Left cardiac atrium (tissue), 4 donors: Measurements from ENCODE around the gene CACUL1. TPM values are rescaled to one million over a fixed set of nuclear protein-coding genes. Genes with fewer than 3 reads are reported as not detected.
"Not testable (repeated sequence)": the region's sequence is repeated elsewhere in the genome, so short reads cannot be mapped to it uniquely, and the experiment has no call there.

ENCODE experiments used
- ATAC-seq, 2 donors: fragments of 200-7000 bp; cut with Tn5 transposase; one replicate each; pipeline ENCODE4 v1.9.1; 2020; ENCODE audit warnings: mild to moderate bottlenecking in 2 of 2, moderate library complexity in 2 of 2
- DNase-seq: peaks from one replicate; pipeline ENCODE4 v3.0.0-alpha.2; 2020
- intact Hi-C, 2 donors: fragments of 100-400 bp; cut with DNase I; formaldehyde crosslinking; loops; one replicate each; pipeline versions ENCODE4 v1.14.1 to v1.15.1; 2022 to 2023
- long read RNA-seq: library from polyadenylated mRNA; unstranded; transcript quantifications from one replicate; pipeline ENCODE4 v2.0.0, GENCODE V29; 2021
- total RNA-seq, 2 donors: library from RNA; stranded (reverse); fragmentation: NEBNext Ultra II Directional; extraction: Animal tissue kit (Norgen Biotek cat#: 25700); gene quantifications; one replicate each; pipeline ENCODE4 v1.2.1, GENCODE V29; 2021
- donor health status: DM: no; HTN: yes; CAD: no.
- donor health status: DM: no; HTN: yes; CAD: no; lungs with severe emphysema.
- donor health status: DM: yes; HTN: yes; CAD: no.
- donor health status: Dilated cardiomyopathy.

Gene CACUL1
- total RNA-seq, result 10 to 100 TPM; 25.1 to 26.1 TPM
- long read RNA-seq, full-length matches to known transcripts, result 15 of 16 reads
- long read RNA-seq, partial matches to known transcripts, result 0 of 16 reads
- long read RNA-seq, other reads (novel, unspliced or antisense), result 1 of 16 reads

DNA sequence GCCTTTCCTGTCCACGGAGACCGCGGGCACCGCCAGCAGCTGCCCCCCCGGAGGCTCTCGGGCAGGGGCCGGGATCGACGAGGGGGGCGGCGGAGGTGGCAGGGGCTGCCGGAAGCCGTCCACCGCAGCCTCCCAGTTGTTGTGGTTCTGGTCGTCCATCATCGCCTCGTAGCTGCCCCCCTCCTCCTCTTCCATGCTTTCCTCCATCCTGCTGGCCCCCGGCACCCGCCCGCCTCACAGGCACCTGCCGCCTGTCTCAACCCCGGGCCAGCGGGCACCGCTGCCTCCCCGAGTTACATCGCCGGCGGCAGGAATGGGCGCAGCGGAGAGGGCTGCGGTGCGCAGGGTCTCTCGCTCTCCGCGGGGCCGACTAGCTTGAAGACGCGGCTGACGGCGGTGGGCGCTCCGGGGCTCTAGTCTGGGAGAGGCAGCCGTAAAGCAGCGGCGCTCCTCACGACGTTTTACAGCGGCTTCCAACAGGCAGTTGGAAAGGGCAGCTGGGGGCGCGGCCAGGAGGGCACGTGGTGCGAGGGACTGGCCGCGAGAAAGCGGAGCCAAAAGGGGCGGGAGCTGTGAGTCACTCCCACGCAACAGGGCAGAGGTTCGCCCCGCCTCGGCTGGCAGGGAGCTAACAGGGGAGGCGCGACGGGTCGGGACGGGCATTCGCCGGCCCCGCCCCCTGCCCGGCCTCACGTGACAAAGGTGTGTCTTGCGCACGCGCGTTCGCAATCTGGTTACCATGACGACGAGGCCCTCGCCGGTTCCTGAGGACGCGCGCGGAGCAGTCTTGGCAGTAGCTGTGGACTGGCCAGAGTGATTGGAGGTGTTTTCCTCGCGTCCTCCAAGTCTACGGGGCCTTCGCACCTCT, at the start of gene CACUL1:
TSS of gene CACUL1 (minus strand) at position 415 of the 868 bp plus-strand sequence. CDS start at position 207, 208 bp downstream.
- peak; percentile 99 for ATAC-seq
- peak; percentile 100 for DNase-seq
- intact Hi-C loops, result no loop called here

DNA sequence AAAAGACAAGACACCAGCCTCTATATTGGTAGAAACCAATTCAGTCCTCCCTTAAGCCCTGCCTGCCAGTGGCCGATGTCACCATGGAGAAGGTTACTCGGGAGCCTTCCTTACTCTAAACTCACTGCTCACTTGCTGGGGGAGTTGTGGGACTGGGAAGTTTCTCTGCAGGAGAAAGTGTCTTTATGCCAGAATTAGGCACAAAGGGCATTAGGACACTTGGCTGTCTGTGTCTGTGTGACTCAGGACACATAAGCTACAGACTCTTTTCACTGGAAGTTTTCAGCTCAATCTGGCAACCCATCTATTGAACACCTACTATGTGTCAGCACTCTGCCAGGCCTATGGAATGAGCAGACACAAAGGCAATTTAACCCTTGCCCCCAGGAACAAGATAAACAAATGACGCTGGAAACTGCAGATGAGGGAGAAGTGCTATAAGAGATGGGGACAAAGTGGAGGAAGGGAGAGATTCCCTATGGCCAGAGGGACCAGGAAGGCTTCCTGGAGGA, 49.5 kb upstream of the CACUL1 start:
- intact Hi-C loops, result loop anchor here in 1 of 2 donors (5.0 kb wide), 1 partner anchor 237 kb away; no protein-coding TSS in a partner anchor
- ATAC-seq (no peak), DNase-seq (no peak)

DNA sequence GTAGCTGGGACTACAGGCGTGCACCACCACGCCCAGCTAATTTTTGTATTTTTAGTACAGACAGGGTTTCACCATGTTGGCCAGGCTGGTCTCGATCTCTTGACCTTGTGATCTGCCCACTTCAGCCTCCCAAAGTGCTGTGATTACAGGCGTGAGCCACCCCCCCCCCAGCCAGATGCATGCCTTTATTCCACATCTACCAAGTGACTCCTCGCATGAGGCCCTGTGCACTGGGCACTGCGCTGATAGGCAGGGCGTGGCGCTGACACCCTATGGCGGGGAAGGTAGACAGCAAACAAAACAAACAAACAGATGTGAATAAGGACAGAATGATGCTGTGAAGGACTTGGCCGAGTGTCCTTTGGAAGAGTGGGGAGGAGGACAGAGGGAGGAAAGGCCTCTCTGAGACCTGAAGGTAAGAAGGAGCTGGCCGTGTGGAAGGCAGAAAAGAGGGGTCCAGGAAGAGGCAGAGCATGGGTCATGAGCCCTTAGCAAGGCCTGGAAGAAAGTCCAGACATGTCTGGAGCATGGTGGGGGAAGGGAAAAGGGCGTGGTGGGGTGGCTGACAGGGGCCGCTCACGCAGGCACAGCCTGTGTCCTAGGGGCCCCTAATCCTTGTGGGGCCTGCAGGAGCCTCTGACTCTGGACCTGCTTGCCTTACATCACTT, 47.5 kb upstream of the CACUL1 start:
- intact Hi-C loops, result loop anchor here in 1 of 2 donors (5.0 kb wide), 1 partner anchor 235 kb away; no protein-coding TSS in a partner anchor
- DNase-seq, result no peak
- no peak for ATAC-seq

DNA sequence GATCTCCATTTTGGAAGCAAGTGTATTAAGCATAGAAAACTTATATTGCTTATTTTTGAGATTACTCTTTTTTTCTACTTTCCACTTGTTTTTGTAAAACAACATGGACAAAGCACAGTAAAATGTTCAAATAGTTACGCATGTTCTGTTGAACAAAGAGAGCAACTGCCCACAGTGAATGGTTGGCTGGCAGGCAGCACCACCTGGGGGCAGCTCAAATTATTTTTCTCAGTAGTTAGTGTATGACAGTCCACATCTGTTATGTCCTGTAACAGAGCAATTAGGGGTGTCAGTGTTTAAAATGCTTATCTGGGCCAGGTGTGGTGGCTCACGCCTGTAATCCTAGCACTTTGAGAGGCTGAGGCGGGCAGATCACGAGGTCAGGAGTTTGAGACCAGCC, 46.1 kb upstream of the CACUL1 start:
- intact Hi-C loops, result loop anchor here (1.0 to 5.0 kb wide), 2 partner anchors 232 to 234 kb away; no protein-coding TSS in a partner anchor
- ATAC-seq (peak; percentile 74 to 76), DNase-seq (no peak)

DNA sequence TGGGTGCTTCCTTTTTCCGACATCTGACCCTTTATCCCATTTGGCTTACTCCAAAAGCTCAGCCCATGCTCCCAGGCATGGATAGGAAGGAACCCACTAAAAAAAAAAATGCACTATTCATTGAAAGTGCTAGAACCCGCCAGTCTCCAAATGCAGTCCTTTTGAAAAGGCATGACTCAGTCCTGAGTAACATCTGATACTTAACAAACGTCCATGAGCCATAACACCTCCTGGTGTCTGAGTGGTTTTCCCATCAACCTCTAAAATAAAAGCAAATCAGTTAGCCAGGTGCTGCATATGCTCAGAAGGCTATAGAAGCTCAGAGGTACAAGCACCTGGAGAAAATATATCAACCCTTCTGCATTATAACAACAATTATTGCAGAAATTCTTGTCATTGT, 45.0 kb upstream of the CACUL1 start:
- no peak for DNase-seq
- peak in 1 of 2 donors; percentile 49 for ATAC-seq
- intact Hi-C loops, result loop anchor here in 1 of 2 donors (5.0 kb wide), 1 partner anchor 232 kb away; no protein-coding TSS in a partner anchor

DNA sequence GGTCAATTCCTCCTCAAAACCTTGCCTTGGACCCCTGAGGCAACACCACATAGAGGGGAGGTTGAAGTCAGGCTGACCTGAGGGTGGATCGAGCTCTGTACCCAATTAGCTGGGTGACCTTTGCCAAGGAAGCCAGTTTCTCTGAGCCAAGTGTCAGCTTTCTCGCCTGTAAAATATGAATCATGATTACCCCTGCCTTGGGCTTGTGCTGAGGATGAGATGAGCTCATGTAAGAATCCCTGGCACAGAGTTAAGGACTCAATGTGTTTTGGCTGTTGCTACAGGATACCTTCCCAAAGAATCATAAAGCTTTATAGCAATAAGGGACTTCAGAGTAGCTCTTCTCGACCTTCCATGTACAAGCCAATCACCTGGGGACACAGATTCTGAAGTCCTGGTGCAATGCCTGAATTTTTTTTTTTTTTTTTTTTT, 43.5 kb upstream of the CACUL1 start:
- DNase-seq, result no peak
- intact Hi-C loops, result no loop called here
- ATAC-seq, result peak; percentile 39 to 94

DNA sequence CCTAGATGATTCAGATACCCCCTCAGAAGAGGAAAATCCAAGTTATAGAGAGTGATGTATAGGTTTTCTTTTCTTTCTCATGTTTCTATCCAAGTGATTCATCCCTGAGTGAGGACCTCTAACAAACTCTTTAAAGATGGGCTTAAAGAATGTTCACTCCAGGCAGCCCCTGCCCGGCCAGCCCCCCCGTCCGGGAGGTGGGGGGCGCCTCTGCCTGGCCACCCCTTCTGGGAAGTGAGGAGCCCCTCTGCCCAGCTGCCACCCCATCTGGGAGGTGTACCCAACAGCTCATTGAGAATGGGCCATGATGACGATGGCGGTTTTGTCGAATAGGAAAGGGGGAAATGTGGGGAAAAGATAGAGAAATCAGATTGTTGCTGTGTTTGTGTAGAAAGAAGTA, 40.2 kb upstream of the CACUL1 start:
- intact Hi-C loops, ATAC-seq, DNase-seq: not testable (repeated sequence)

DNA sequence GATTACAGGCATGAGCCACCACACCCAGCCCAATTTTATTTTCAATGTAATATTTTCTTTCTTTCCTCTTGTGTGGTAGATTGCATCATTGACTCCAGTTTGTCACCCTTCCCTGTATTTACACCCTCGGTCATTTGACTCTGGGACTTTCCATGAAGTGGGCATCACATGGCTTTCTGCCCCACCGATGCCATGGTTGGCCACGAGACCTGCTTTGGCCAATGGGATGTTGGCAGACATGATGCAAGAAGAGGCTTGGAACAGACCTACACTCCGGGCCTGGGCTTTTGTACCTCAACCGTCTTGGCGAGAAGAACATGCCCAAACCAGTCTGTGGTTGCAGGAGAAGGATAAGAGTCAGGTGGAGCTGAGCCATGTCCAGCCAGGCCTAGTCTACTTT, 38.8 kb upstream of the CACUL1 start:
- ATAC-seq (no peak), DNase-seq (no peak)

DNA sequence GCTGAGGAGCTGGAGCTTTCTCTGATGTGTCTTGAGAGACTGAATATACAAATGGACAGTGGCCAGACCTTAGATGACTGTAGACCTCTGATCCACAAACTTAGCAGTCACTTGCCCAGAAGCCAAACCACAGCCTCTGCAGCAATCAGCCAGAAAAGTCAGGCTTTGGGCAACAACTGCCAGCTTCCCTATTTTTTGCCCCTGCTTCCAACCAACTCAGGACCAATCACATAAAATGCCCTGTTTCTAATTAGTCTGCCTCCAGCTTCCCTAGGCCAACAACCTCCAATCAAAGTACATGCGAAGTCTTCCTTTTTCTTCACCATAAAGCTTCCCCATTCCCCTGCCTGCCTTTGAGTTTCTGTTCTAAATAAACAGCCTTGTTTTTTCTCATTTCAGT, 37.8 kb upstream of the CACUL1 start:
- DNase-seq (no peak), ATAC-seq (peak; percentile 79 to 86)

More for the DNA sequence above, 38.8 kb upstream of the CACUL1 start:
- intact Hi-C loops, result no loop called here

DNA sequence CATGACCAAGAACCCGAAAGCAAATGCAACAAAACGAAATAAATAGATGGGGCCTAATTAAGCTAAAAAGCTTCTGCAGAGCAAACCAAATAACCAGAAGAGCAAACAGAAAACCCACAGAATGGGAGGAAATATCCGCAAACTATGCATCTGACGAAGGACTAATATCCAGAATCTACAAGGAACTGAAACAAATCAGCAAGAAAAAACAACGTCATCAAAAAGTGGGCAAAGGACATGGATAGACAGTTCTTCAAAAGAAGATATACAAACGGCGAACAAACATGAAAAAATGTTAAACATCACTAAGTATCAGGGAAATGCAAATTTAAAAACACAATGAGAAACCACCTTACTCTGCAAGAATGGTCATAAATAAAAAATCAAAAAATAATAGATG, 35.3 kb upstream of the CACUL1 start:
- DNase-seq, result no peak
- no peak for ATAC-seq
- intact Hi-C loops, result no loop called here

More for the DNA sequence above, 37.8 kb upstream of the CACUL1 start:
- intact Hi-C loops, result no loop called here

DNA sequence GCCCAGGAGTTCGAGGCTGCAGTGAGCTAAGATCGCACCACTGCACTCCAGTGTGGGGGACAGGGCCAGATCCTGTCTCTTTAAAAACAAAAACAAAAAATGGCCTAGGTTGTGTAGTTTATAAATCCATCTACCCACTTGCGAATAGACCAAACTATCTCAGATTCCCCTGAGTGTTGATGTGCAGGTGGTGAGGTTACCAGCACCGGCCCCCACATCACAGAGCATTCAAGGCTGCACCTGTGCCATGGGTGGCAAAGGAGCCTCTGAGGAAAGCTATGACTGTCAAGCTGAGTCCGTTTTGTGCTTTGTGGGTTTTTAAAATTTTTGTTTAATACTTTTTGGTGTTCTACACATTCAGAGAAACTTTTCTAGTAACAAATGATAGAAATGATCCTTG, 30.8 kb upstream of the CACUL1 start:
- ATAC-seq (no peak), DNase-seq (no peak)
- intact Hi-C loops, result no loop called here

DNA sequence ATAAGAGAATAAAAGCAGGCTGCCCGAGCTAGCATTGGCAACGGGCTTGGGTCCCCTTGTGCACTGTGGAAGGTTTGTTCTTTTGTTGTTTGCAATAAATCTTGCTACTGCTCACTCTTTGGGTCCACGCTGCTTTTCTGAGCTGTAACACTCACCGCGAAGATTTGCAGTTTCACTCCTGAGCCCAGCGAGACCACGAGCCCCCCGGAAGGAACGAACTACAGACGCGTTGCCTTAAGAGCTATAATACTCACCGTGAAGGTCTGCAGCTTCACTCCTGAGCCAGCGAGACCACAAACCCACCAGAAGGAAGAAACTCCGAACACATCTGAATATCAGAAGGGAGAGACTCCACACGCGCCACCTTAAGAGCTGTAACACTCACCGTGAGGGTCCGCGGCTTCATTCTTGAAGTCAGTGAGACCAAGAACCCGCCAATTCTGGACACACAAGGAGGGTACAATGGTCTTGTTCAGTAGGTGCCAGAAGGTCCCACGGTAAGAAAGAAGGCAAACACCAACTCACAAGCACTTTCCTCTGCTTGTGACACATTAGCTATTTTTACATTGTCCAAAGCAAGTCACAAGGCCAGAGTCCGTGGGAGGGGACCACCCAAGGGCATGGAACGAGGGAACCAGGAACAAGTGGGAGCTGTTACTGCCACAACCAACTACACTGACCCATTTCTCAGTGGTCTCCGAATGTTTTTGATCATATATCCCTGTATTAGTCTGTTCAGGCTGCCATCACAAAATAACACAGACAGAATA, 29.2 kb upstream of the CACUL1 start:
- intact Hi-C loops, result no loop called here
- no peak for DNase-seq
- no peak for ATAC-seq

DNA sequence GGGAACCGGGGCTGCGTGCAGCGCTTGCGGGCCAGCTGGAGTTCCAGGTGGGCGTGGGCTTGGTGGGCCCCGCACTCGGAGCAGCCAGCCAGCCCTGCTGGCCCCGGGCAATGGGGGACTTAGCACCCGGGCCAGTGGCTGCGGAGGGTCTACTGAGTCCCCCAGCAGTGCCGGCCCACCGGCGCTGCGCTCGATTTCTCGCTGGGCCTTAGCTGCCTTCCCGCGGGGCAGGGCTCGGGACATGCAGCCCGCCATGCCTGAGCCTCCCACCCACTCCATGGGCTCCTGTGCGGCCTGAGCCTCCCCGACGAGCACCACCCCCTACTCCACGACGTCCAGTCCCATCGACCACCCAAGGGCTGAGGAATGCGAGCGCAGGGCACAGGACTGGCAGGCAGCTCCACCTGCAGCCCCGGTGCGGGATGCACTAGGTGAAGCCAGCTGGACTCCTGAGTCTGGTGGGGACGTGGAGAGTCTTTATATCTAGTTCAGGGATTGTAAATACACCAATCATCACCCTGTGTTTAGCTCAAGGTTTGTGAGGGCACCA, 28.2 kb upstream of the CACUL1 start:
- intact Hi-C loops, ATAC-seq, DNase-seq: not testable (repeated sequence)

DNA sequence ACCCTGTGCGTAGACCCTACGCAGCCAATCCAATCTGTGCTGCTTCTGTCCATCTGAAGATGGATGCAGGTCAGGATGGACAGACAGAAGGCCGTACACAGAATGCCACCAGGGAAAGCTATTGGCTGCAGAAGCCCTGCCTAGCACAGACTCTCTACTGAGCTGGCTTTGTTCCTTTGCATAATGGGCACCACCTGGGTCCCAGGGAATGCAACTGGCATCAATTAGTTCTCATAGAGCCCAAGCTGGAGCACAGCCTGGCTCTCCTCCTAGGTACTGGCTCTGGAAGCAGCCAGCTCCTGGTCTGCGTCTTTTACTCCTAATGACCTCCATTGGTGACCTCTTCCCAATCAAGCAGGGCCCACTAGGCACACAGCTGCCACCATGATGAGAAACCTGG, 26.8 kb upstream of the CACUL1 start:
- intact Hi-C loops, result no loop called here
- DNase-seq (no peak), ATAC-seq (no peak)

DNA sequence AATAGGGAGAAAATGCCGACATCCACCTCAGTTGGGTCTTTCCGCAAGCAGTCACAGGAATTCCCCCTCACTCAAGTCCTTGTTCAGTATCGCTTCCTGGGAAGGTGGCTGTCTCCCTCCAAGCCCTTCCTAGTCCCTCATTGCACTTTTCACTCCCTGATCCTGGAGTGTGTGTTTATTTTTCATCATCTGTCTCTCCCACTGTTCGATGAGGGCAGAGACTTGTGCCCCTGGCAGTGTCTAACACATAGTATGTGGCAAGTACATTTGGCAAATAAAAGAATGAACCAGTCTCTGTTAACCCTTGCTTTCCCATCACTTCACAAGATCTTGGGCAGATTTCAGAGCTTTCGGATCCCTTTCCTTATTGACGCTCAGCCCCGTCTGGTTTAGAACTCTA, 24.0 kb upstream of the CACUL1 start:
- intact Hi-C loops, result no loop called here
- ATAC-seq (no peak), DNase-seq (no peak)

DNA sequence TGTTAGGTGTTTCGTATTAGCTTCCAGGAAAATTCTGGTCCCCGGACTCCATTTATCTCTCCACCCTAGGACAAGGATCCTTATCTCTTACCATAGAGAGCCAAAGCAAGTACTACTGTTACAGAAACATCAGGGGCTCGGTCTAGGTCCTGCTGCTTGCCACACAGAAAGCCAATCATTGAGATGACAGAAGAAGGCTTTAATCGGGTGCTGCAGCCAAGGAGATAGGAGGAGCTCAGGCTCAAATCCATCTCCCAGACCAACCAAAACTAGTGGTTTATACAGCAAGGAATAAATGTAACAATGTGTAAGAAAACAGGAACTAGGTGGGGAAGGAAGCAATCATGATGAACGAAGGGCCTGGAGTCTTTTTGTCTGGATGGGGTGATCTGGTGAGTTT, 22.2 kb upstream of the CACUL1 start:
- ATAC-seq (no peak), DNase-seq (no peak)
- intact Hi-C loops, result no loop called here

DNA sequence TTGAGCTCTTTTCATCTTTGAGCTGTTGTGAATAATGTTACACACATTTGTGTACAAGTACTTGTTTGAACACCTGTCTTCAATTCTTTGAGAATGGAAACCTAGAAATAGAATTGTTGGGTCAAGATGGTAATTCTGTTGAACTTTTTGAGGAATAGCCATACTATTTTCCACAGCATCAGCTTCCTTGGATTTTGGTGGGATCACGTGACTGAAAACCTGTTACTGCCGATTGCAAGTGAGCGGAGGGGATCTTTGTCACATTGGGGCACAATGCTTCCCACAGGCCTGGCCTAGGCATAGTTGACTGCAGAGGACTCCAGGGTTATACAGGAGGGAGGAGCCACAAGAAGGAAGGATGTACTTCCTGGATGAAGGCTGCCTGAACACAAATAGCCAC, 21.3 kb upstream of the CACUL1 start:
- intact Hi-C loops, result no loop called here
- ATAC-seq (no peak), DNase-seq (no peak)

DNA sequence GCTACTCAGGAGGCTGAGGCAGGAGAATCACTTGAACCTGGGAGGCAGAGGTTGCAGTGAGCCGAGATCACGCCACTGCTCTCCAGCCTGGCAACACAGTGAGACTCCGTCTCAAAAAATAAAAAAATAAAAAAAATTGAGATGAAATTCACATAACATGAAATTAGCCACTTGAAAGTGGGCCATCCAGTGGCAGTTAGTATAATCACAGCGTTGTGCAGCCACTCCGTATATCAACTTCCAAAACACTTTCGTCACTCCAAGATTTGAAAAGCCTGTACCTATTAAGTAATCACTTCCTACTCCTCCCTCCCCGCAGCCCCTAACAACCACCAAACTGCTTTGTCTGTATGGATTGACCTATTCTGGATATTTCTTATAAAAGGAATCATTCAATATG, 20.7 kb upstream of the CACUL1 start:
- intact Hi-C loops, result no loop called here
- no peak for ATAC-seq
- no peak for DNase-seq

DNA sequence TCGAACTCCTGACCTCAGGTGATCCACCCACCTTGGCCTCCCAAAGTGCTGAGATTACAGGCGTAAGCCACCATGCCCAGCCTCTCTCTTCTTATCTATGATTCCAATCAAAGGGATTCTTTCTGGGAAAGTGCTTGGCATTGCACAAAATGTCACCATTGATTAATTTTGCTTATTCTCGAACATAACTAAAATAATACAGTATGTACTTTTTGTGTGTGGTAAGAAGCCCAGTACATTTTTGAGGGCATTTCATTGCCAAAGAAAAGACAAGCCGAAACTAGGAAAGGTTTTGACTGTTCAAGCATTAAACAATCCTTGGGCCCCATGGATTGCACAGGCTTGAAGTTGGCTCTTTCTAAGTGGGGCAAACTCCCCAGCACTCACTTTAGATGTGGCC, 18.3 kb upstream of the CACUL1 start:
- intact Hi-C loops, result no loop called here
- ATAC-seq (no peak), DNase-seq (no peak)
